Smooth muscle cell (in vitro differentiated cells): ENCODE results near the gene JAKMIP2. TPM values are rescaled to one million over a fixed set of nuclear protein-coding genes. Genes with fewer than 3 reads are reported as not detected.

ENCODE experiments used
- DNase-seq: peaks from one replicate; lab custom pipeline; 2025; ENCODE audit not compliant: unreplicated experiment; lab: John Stamatoyannopoulos, UW
- H2AFZ ChIP-seq: fragments of 200-600 bp; sonication (generic); 2 replicates; pipeline ENCODE4 v1.6.0; 2016; ENCODE audit warnings: antibody characterized with exemption, low read depth, mild to moderate bottlenecking
- H3F3A ChIP-seq: fragments of 200-600 bp; sonication (generic); 2 replicates; pipeline ENCODE4 v1.6.0; 2017; ENCODE audit warnings: antibody characterized with exemption, low read depth
- H3K27ac ChIP-seq: fragments of 200-600 bp; sonication (generic); 2 replicates; pipeline ENCODE4 v1.5.1; 2016; ENCODE audit warnings: low read depth, mild to moderate bottlenecking
- H3K27me3 ChIP-seq: fragments of 200-600 bp; sonication (generic); 2 replicates; pipeline ENCODE4 v1.6.1; 2016; ENCODE audit warnings: low read depth, mild to moderate bottlenecking
- H3K36me3 ChIP-seq: fragments of 200-600 bp; sonication (generic); 2 replicates; pipeline ENCODE4 v1.5.1; 2016; ENCODE audit warnings: low read depth
- H3K4me1 ChIP-seq: fragments of 200-600 bp; sonication (generic); 2 replicates; pipeline ENCODE4 v1.5.1; 2016; ENCODE audit warnings: low read depth
- H3K4me2 ChIP-seq: fragments of 200-600 bp; sonication (generic); 2 replicates; pipeline ENCODE4 v1.6.0; 2016; ENCODE audit warnings: mild to moderate bottlenecking
- H3K4me3 ChIP-seq: fragments of 200-600 bp; sonication (generic); 2 replicates; pipeline ENCODE4 v1.5.1; 2016; ENCODE audit warnings: mild to moderate bottlenecking
- H3K79me2 ChIP-seq: fragments of 200-600 bp; sonication (generic); 2 replicates; pipeline ENCODE4 v1.6.0; 2016; ENCODE audit warnings: low read depth, mild to moderate bottlenecking
- H3K9ac ChIP-seq: fragments of 200-600 bp; sonication (generic); 2 replicates; pipeline ENCODE4 v1.6.0; 2016; ENCODE audit warnings: low read depth
- H3K9me3 ChIP-seq: fragments of 200-600 bp; sonication (generic); replicated peaks from 2 replicates; pipeline ENCODE4 v1.5.1; 2016; ENCODE audit warnings: low read depth
- H4K20me1 ChIP-seq: fragments of 200-600 bp; sonication (generic); 2 replicates; pipeline ENCODE4 v1.6.0; 2016; ENCODE audit warnings: low read depth
- CTCF ChIP-seq: fragments of 200-600 bp; sonication (generic); IDR thresholded peaks from 2 replicates; pipeline ENCODE4 v1.5.1; 2017; ENCODE audit warnings: borderline replicate concordance, mild to moderate bottlenecking, antibody characterized with exemption; ENCODE audit not compliant: insufficient read depth, poor library complexity, severe bottlenecking
- WGBS: methylation state at CpG from one replicate; pipeline ENCODE4 v1.1.7; 2016; ENCODE audit warnings: low lambda C conversion rate; 5-methylcytosine and 5-hydroxymethylcytosine counted together
- polyA plus RNA-seq: library from polyadenylated mRNA; unstranded; fragments of >200 nt; fragmentation: Nextera tagmentation; extraction: Ambion mirVana; gene quantifications from 2 replicates; pipeline ENCODE4 v1.2.1, GENCODE V29; 2016
- total RNA-seq: library from RNA; depleted of rRNA; stranded (reverse); fragments of >200 nt; gene quantifications from 2 replicates; pipeline ENCODE4 v1.2.3, GENCODE V29; 2014

JAKMIP2 gene
- total and polyA plus RNA-seq, 2 experiments from 2014 or later: 2.9 to 7.6 TPM

- Histone ChIP-seq H2AFZ (no peak overlapping the region), H3K79me2 (no peaks in the 10 kb centered on the region), H3F3A (no peaks in the 10 kb centered on the region), H3K9me3 (no peaks in the 10 kb centered on the region), H3K4me3 (no peak overlapping the region), H3K27ac (no peak overlapping the region), H3K4me2 (no peak overlapping the region), H3K9ac (no peak overlapping the region), H3K27me3 (no peaks in the 10 kb centered on the region), H3K4me1 (no peaks in the 10 kb centered on the region), H4K20me1 (no peaks in the 10 kb centered on the region), H3K36me3 (no peaks in the 10 kb centered on the region)
- DNase-seq: no peak
- WGBS: 93% methylated on average over 1 of the region's 1 CpG
- TF ChIP-seq CTCF: no peak
Observed at GRCh38 chr5:147667363-147667762, 115.2 kb downstream of the JAKMIP2 start.

GRCh38 chr5:147666419-147666818 lies 116.1 kb downstream of the JAKMIP2 start:
- Histone ChIP-seq H3K4me2 (no peak overlapping the region), H3K4me3 (no peak overlapping the region), H3K4me1 (no peaks in the 10 kb centered on the region), H2AFZ (no peak overlapping the region), H3K27me3 (no peaks in the 10 kb centered on the region), H3K9ac (no peak overlapping the region), H3K9me3 (no peaks in the 10 kb centered on the region), H3K36me3 (no peaks in the 10 kb centered on the region), H3F3A (no peaks in the 10 kb centered on the region), H3K79me2 (no peaks in the 10 kb centered on the region), H4K20me1 (no peaks in the 10 kb centered on the region), H3K27ac (no peak overlapping the region)
- no peak for TF ChIP-seq CTCF
- 95% methylated on average over 6 of the region's 6 CpGs for WGBS
- no peak for DNase-seq

GRCh38 chr5:147661541-147661940 lies 121.0 kb downstream of the JAKMIP2 start:
- 39% methylated on average over 5 of the region's 5 CpGs for WGBS
- Histone ChIP-seq H3K79me2 (no peaks in the 10 kb centered on the region), H3K27ac (peak overlapping the region; percentile 29), H4K20me1 (no peaks in the 10 kb centered on the region), H3K27me3 (no peaks in the 10 kb centered on the region), H3K9me3 (no peaks in the 10 kb centered on the region), H3K4me2 (peak overlapping the region; percentile 45), H3K4me3 (no peak overlapping the region), H3K9ac (no peak overlapping the region), H2AFZ (no peak overlapping the region), H3K36me3 (no peaks in the 10 kb centered on the region), H3F3A (no peaks in the 10 kb centered on the region), H3K4me1 (peaks cover 10% of the 10 kb centered on the region)
- no peak for DNase-seq
- no peak for TF ChIP-seq CTCF

- WGBS: 90% methylated on average over 15 of the region's 15 CpGs
- Histone ChIP-seq H3K4me1 (peaks cover 10% of the 10 kb centered on the region), H3K9me3 (no peaks in the 10 kb centered on the region), H3K4me2 (no peak overlapping the region), H3K9ac (no peak overlapping the region), H3F3A (no peaks in the 10 kb centered on the region), H3K4me3 (no peak overlapping the region), H3K79me2 (no peaks in the 10 kb centered on the region), H2AFZ (no peak overlapping the region), H3K36me3 (no peaks in the 10 kb centered on the region), H3K27me3 (no peaks in the 10 kb centered on the region), H4K20me1 (no peaks in the 10 kb centered on the region), H3K27ac (peak overlapping the region; percentile 53)
- TF ChIP-seq CTCF: no peak
- no peak for DNase-seq
Observed at GRCh38 chr5:147659166-147659929, 123.2 kb downstream of the JAKMIP2 start.
